ENCODE data around the gene DTHD1. TPM values are rescaled to one million over a fixed set of nuclear protein-coding genes. Genes with fewer than 3 reads are reported as not detected.

DTHD1 gene
- total RNA-seq, 1 experiment from 2014 or later: not detected

DNA sequence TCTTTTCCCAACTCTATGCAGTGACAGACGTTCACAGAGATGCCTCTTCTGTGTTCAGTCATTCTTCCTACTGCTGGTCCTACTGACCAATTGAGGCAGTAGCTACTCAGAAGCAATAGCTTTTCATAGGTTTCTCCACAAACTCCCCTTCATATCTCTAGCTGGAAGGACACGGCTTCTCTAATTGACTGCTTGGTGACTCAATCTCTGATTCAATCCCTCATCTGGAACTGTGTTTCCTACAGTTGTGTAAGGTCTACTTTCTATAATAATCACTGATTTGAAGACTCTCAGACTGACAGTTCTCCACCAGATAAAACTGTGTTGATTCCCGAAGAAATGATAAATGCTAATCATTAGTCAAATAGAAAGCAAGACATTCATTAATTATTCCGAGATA lies 111.5 kb downstream of the DTHD1 start:
- Histone ChIP-seq H4K20me1 (ENCODE audit: insufficient read depth) (no peaks in the 10 kb centered on the region), H3K4me2 (no peak overlapping the region), H3K4me1 (replicated peaks; ENCODE audit: insufficient read depth) (no peaks in the 10 kb centered on the region), H3K4me3 (no peak overlapping the region), H3F3A (ENCODE audit: insufficient read depth, low read depth) (no peaks in the 10 kb centered on the region), H3K79me2 (ENCODE audit: low read depth) (no peaks in the 10 kb centered on the region), H3K9me2 (ENCODE audit: insufficient read depth) (no peaks in the 10 kb centered on the region), H3K36me3 (ENCODE audit: low read depth) (no peaks in the 10 kb centered on the region), H3K27me3 (ENCODE audit: insufficient read depth, low read depth) (no peaks in the 10 kb centered on the region), H3K9me3 (ENCODE audit: insufficient read depth, low read depth) (no peaks in the 10 kb centered on the region), H2AFZ (no peak overlapping the region), H3K27ac (no peak overlapping the region)
- no TSS peak for BruUV-seq (replicated peaks)
- DNase-seq: no peak
- intact Hi-C loops (cut with micrococcal nuclease; ENCODE audit: unreplicated experiment): no loop called here
- ChIA-PET CTCF (no interaction called here), POLR2A (ENCODE audit: unreplicated experiment) (interaction anchor here (0.6 kb wide), 1 partner anchor 1187 kb away, joined by 7 read pairs; no protein-coding TSS in a partner anchor)
- TF ChIP-seq EZH2 (IDR thresholded peaks at IDR 0.05; ENCODE audit: low read depth): no peak
- TF ChIP-seq, protein P1, sequence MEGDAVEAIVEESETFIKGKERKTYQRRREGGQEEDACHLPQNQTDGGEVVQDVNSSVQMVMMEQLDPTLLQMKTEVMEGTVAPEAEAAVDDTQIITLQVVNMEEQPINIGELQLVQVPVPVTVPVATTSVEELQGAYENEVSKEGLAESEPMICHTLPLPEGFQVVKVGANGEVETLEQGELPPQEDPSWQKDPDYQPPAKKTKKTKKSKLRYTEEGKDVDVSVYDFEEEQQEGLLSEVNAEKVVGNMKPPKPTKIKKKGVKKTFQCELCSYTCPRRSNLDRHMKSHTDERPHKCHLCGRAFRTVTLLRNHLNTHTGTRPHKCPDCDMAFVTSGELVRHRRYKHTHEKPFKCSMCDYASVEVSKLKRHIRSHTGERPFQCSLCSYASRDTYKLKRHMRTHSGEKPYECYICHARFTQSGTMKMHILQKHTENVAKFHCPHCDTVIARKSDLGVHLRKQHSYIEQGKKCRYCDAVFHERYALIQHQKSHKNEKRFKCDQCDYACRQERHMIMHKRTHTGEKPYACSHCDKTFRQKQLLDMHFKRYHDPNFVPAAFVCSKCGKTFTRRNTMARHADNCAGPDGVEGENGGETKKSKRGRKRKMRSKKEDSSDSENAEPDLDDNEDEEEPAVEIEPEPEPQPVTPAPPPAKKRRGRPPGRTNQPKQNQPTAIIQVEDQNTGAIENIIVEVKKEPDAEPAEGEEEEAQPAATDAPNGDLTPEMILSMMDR (conservative IDR thresholded peaks at IDR 0.05): no peak

Other genes starting within 250 kb of the DTHD1 start
- 17.7 and 25.8 TPM in 2 replicates for gene ARAP2, start 37.1 kb upstream of the DTHD1 start, total RNA-seq (2021)

All from PC-9 (cell line).